Posterior cingulate gyrus (tissue), 11 donors: ENCODE measurements around the gene NOTCH4.
"Not testable (repeated sequence)": the region's sequence is repeated elsewhere in the genome, so short reads cannot be mapped to it uniquely, and the experiment has no call there.

Experiments used
- DNase-seq, 10 donors: peaks; one replicate each; pipeline versions ENCODE4 v3.0.0 to v3.0.0-alpha.2; 2020 to 2021; ENCODE audit warnings: mixed read lengths in 3 of 10
- intact Hi-C: fragments of 100-400 bp; cut with DNase I; formaldehyde crosslinking; loops from one replicate; pipeline ENCODE4 v1.15.1; 2023

NOTCH4 gene

DNA sequence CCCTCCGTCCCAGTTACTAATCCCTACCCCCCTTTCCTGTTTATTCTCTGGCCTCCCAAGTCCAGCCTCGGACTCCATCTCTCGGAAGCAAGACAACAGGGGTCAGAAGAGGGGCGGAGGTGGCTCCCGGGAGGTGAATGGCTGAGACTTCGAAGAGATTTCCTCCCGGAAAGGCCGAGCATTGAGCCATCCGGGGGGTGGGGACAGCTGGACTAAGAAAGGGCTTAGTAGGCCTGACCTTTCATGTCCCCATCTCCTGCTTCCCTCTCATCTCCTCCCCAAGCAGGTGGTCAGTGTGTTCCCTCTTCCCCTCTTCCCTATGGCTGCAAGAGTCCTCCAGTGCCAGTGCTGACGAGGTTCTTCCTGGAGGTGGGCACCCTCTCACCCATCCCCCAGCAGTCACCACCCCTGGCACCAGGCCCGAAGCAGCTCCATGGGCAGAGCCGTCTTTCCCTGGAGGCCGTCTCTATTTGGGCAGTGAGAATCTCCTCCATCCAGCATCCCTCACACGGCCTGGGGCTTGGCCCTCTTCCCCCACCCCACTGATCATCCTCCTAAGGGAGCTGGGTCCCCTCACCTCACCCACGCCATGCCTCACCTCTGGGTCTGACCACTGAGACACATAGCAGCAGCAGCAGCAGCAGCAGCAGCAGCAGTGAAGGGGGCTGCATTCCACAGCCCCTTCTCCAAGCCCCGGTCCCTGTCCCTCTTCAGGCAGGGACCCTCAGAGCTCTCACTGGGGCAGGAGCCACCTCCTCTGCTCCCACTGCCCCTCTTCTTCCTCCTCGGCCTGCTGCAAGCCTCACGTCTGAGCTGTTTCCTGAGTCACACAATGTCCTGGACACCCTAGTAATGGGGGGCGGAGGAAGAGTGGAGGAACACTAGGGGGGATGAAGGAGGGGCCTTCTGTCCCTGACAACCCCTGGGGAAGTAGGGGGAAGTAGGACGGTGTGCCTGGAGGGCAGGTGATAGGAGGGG, at the start of gene NOTCH4:
Gene NOTCH4 (minus strand): TSS at position 810 of the 978 bp plus-strand sequence. CDS start 139 bp downstream, at position 671.
- intact Hi-C loops = no loop called here
- DNase-seq = no peak

DNA sequence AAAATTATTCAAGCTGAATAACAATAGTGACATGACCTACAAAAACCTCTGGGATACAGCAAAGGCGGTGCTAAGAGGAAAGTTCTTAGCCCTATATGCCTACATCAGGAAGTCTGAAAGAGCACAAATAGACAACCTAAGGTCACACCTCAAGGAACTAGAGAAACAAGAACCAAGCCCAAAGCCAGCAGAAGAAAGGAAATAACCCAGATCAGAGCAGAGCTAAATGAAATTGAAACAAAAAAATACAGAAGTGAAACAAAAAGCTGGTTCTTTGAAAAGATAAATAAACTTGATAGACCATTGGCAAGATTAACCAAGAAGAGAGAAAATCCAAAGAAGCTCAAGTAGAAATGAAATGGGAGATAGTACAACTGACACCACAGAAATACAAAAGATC, 47.6 kb upstream of the NOTCH4 start:
- DNase-seq = no peak
- intact Hi-C loops = no loop called here

DNA sequence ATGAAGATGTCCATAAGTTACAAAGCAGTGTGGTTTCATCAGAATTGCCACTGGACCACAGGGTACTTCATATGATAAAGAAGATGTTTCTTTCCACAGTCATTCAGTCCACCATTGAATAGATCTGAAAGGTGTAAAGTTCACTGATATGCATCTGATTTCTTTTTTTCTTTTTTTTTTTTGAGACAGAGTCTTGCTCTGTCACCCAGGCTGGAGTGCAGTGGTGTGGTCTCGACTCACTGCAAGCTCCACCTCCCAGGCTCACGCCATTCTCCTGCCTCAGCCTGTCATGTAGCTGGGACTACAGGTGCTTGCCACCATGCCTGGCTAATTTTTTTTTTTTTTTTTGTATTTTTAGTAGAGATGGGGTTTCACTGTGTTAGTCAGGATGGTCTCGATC, 44.6 kb upstream of the NOTCH4 start:
- DNase-seq, intact Hi-C loops: not testable (repeated sequence)

DNA sequence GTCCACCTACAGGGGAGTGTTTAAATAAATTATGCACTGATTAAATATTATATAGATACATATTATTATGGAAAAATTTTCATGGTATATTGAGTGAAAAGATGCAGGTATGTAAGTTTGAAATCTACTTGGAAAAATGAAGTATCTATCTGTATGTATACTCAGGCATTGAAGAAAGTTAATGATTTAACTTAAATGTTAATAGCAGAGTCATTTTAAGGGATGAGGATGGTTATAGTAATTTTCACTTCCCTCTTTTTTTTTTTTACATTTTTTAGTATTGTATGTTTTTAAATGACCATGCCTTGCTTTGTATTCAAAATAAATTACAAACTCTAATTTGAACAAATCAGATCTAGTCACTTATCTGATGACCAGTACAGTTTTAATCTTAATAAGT, 43.2 kb upstream of the NOTCH4 start:
- DNase-seq = no peak
- intact Hi-C loops = no loop called here

DNA sequence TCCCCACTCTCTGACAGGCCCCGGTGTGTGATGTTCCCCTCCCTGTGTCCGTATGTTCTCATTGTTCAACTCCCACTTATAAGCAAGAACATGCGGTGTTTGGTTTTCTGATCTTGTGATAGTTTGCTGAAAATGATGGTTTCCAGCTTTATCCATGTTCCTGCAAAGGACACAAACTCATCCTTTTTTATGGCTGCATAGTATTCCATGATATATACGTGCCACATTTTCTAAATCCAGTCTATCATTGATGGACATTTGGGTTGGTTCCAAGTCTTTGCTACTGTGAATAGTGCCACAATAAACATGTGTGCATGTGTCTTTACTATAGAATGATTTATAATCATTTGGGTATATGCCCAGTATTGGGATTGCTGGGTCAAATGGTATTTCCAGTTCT, 33.4 kb upstream of the NOTCH4 start:
- DNase-seq, intact Hi-C loops: not testable (repeated sequence)

DNA sequence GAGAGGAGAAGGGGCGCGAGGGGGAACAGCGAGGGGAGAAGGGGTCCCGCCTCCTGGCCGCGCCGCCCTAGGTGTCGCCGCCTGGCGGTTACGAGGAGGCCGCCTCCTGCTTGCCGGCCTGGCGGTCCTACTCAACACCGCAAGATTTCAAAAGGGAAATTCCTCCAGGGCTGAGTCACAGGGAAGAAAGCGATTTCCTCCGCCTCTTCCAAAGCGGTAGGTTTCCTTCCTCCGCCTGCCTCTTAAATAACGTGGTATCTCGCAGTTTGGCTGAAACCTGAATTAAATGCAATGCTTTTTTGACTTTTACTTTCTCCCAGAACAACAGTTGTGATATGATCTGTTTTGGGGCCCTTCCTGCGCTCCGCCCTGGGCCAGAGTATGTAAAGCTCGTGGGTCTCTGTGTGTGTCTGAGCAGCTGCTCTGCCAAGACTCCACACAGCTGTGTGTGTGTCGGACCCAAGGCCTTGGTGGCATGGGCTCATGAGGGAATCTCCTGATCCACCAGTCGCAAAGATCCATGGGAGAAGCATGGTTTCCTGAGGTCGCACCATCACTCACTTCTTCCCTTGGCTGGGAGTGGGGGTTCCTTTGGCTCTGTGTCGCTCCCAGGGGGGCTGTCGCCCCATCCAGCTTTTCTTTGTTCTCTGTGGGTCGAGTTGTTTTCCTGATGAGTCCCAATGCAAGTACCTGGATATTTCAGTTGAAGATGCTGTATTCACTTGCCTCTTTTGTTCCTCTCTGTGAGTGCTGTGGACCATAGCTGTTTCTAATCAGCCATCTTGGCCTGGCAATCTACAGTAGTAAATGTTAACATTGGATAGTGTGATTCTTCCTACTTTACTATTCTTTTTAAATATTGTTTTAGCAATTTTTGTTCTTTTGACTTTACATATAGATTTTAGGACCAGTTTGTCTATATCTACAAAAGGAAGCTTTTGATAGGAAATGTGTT, 31.6 kb upstream of the NOTCH4 start:
- intact Hi-C loops = no loop called here
- DNase-seq = peak; percentile 31 to 94 (median 60)

DNA sequence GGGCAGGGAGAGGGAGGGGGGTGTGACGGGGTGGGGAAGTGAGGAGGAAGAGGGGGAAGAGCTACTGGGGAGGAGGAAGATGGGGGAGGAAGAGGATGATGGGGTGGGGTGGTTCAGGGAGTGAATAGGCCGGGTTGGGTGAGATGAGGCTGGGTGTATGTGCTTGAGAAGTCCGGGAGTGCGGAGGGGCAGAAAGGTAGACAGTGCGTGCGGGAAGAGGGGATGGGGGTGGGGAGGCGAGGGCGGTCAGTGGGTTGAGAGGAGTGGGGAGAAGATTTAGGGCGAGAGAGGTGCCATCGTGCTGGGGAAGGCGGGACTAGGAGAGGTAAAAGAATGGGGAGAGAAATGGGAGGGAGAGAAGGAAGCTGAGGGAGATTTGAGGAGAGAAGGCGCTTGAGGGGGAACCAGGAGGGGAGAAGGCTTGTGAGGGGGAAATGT, 30.9 kb upstream of the NOTCH4 start:
- intact Hi-C loops = no loop called here
- peak in 1 of 10 donors; percentile 5 for DNase-seq

DNA sequence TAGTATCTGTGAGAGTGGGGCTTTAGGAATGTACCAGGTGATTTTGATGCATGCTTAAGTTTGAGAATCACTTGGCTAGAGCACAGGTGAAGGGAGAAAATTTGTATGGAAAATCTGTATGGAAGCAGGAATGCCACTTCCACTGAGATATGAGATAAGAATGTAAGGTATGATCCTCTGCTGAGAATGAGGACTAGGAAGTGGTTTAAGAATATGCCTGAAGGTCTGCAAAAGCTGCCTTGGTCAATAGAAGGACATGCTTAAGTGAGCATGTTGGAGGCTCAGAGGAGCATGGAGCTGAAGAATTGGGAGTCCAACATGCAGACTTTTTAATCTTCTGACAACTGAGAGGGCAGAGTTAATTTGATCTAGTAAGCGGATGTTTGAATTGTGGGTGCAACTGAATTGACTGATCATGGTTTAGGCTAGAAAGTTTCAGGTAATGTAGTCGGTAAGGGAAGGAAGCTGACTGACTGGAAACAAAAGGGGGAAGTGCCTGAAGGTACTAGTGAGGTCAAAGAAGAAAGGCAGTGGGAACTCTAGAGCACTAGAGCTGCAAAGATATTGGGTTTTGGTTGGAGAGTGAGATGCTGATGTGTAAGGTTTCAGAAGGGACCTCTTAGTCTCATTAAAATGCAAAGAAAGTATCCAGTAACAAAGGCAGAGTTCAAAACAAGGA, 28.6 kb upstream of the NOTCH4 start:
- intact Hi-C loops = no loop called here
- DNase-seq = no peak

DNA sequence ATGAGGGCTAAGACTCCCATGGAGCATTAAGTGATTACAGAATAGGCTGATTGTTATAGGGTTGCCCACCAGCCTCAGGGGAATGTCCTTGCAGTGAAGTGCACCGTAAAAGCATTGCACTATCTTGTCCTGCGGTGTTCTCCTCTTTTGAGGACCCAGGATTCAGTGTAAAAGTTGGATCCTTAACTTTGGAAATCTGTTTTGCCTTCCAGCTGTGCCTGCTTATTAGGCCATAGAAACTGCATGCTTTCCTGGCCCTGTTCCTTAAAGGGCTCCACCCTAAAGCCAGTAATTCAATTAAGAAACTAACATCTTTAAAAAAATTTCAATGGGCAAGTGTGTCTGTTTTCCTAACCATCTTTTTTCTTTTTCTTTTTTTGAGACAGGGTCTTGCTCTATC, 25.4 kb upstream of the NOTCH4 start:
- DNase-seq = no peak
- intact Hi-C loops = loop anchor here (5.0 kb wide), 1 partner anchor 538 kb away; no protein-coding TSS in a partner anchor

DNA sequence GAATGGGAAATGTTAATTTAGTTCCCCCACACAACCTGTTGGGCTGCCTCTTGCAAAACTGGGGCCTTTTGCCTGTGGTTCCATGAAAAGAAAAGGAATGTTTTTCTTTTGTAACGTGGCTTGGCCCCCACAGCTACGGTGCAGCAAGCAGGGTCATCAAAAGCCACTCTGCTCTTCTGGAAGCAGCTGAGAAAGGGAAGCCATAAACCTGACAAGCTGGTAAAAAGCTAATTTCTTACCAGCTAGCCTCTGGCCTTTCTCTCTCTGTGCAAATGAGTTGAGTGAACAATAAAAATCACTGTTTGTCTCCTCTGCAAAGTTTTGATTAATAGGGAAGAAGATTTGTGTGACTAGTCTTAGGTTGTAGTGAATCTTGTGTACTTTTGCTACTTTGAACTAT, 23.5 kb upstream of the NOTCH4 start:
- DNase-seq = no peak
- intact Hi-C loops = loop anchor here (5.0 kb wide), 1 partner anchor 540 kb away; no protein-coding TSS in a partner anchor

DNA sequence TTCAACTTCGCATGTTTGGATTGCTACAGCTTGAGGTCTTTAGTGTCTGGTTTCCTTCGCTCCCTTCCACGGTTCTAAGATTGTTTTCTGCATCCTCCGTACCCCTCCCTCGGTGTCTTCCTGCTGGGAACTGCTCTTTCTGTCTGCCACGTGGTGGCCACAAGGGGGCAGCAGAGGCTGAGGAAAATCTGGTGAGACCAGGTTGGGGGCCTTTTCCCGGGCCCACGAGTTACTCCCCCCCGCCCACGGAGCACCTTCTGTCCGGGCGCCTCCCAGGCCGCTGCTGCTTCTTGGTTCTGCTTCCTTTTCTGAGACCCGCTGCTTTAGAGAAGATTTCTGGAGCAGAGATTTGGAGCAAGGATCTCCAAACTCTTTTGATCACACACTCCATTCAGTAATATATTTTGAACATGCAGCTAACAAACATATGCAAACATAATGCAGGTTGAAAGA, 21.1 kb upstream of the NOTCH4 start:
- peak; percentile 51 to 97 (median 84) for DNase-seq
- intact Hi-C loops = loop anchor here (2.0 to 5.0 kb wide), 3 partner anchors 48 to 542 kb away; no protein-coding TSS in a partner anchor

DNA sequence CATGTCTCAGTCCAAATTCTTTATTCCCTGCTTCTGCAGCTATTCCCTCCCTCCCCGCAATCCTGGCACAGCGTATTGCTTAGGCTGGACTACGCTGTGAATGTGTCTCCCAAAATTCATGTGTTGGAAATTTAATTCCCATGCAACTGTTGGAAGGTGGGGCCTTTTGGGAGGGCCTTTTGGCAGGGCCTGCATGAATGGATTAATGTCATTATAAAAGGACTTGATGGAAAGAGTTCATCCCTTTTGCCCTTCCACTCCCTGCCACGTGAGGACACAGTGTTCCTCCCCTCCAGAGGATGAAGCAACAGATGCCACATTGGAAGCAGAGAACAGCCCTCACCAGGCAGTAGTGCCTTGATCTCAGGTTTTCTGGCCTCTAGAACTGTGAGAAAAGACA, 20.4 kb upstream of the NOTCH4 start:
- no peak for DNase-seq
- intact Hi-C loops = loop anchor here (2.0 to 5.0 kb wide), 2 partner anchors 47 to 168 kb away; no protein-coding TSS in a partner anchor

DNA sequence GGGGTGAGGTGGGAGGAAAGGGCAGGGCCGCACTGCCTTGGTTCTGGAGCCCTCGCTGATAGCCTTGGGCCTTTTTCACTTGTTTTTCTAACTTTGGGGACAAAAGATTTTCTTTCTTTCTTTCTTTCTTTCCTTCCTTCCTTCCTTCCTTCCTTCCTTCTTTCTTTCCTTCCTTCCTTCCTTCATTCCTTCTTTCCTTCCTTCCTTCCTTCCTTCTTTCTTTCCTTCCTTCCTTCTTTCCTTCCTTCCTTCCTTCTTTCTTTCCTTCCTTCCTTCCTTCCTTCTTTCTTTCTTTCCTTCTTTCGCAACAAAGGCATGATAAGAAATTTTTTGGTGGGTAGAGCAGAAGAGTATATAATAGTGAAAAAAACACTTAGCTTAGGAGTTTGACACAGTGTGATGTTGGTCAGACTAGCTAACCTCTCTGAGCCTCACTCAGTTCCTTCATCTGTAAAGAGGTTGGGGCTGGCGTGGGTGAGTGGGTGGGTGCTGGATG, 18.5 kb upstream of the NOTCH4 start:
- DNase-seq = not testable (repeated sequence)
- intact Hi-C loops = loop anchor here (5.0 kb wide), 1 partner anchor 170 kb away; no protein-coding TSS in a partner anchor

DNA sequence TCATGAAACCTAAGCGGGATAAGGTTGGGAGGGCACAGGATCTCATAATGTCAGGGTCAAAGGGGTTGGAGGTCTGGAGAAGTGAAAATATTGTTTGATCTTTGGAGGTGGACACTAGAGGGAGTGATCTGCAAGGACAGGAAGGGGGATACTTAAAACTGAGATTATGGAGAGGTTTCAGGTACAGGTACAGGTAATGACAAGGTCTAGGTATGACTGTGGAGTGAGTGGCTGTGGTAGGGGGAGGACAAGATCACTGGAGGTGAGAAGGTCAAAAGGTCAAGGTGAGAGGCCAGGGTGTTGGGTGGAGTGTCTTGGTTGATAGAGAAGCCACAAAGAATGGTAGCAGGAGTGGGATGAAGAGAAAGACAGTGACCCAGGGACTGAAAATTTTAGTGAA, 16.8 kb upstream of the NOTCH4 start:
- intact Hi-C loops = loop anchor here (5.0 kb wide), 1 partner anchor 172 kb away; no protein-coding TSS in a partner anchor
- DNase-seq = no peak

DNA sequence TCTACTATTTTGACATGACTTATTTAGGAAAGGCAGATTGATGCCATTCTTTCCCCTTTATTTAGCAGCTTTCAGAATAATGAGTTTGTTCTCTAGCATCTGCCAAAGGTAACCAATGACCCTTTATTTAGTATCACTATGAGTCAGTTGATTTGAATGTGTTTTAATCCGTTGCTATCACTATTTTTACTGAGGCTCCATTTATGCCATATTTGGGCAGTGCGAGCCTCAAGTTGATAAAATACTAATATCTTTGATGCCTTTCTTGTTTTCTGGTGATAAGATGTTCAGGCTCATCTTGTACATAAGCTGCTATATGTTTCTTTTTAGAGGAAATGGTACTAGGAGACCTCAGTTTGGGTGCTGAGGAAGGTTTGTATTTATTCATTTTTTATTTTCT, 15.6 kb upstream of the NOTCH4 start:
- intact Hi-C loops = no loop called here
- DNase-seq = no peak

DNA sequence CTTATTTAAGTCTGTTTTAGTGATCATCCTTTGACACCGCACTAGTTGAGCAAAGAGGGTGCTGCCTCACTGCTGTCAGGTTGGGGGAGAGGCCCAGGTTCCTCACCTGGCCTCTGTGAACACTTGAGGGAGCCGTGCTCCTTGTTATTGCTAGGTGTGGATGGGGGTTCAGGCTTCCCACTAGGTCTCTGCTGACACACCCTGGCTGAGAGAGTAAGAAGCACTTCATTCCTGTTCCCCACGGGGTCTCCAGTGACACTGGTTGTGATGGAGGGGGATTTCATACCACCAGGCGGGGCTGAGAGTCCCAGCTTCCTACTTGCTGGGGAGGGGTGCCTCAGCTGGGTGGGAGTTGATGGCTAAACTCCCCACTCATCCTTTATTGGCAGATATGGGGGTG, 11.1 kb upstream of the NOTCH4 start:
- no peak for DNase-seq
- intact Hi-C loops = no loop called here

DNA sequence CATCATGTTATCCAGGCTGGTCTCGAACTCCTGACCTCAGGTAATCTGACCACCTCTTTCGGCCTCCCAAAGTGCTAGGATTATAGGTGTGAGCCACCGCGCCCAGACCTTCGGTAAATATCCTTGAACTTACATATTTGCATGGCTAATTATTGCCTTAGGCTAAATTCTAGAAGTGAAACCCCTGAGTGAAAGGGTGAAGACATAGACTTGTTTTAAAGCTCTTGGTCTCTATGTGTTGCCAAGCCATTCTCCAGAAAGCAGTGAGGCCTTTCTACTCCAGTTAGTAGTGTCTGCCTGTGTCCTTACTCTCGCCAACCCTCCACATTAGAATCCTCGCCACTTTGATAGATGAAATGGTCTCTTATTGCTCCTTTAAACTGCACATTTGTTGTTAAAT, 2.6 kb upstream of the NOTCH4 start:
- intact Hi-C loops = no loop called here

DNA sequence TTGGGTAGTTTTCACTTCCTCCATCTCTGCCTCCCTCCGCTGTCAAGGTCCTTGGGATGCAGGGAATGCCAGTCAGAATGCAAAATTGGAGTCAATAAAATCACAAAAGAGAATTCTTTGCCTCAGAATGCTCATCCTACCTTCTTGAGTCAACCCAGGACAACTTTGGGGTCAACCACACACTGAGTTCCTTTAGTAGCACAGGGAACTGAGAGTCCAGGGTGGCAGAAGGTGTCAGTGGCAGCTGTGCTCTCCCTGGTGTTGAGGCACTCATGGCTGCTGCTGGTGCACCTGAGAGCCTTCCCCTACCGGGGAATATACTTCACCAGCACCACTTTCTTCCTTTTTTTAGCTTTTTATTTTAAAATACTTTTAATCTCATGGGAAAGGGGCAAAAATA, 829 bp upstream of the NOTCH4 start:
- no peak for DNase-seq
- intact Hi-C loops = no loop called here

More for the DNA sequence above, 2.6 kb upstream of the NOTCH4 start:
- DNase-seq = no peak

DNA sequence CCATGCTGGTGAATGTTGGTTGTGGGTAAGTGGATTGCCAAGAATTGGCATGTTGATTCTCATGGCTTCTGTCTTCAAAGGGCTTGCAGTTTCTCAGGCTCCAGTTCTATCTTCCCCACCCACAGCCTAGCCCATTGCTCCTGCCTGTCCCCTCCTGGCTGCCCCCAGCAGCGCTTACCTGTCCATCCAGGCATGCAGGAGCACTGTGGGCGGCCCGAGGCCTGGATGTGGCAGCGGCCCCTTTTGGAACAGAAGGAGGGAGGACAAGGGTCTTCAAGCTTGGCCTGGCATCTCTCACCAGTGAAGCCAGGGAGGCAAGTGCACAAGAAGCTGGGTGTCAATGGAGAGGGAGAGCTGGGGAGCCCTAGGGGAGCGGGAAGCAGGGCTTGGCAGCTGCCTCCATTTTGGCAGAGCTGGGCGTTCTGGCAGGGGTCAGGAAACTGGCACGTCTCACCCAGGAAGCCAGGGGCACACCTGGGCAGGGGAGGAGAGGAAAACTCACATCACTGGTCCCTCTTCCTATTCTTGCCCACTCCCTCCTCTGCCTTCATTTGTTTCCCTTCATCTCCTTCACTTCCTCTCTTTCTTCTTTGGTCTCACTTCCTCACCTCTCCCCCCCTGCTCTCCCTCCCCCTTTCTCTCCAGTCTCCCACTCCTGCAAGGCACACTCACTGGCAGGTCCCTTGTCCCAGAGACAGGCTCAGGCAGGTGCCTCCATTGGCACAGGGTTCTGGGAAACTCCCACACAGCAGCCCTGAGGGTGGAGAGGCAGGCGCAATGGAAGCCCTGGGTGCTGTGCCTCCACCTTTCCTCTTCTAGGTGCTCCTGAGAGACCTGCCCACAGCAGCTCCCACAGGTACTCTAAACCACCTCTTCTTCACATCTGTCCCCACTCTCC, 1.3 kb downstream of the NOTCH4 start:
- intact Hi-C loops = no loop called here
- no peak for DNase-seq
